ENCODE results near the gene CHCHD5.
"Not testable (repeated sequence)": the region's sequence is repeated elsewhere in the genome, so short reads cannot be mapped to it uniquely, and the experiment has no call there.

The CHCHD5 gene

GRCh38 chr2:112584134-112584890, at the start of gene CHCHD5:
CHCHD5 (plus strand) TSS chr2:112584609; CDS start chr2:112584648, 39 bp downstream.
- TF ChIP-seq CTCF (IDR thresholded peaks at IDR 0.05; ENCODE audit: insufficient read depth, low read depth, low read length, missing control alignments), result no peak

GRCh38 chr2:112534826-112535225, 49.6 kb upstream of the CHCHD5 start:
- no peak overlapping the region for H3K4me3 ChIP-seq (ENCODE audit: low read depth, low read length)
- DNase-seq (ENCODE audit: low read depth), result no peak
- TF ChIP-seq CTCF (IDR thresholded peaks at IDR 0.05; ENCODE audit: insufficient read depth, low read depth, low read length, missing control alignments), result no peak

More at GRCh38 chr2:112584134-112584890, at the start of gene CHCHD5:
- DNase-seq (ENCODE audit: low read depth), result peak; percentile 98
- H3K4me3 ChIP-seq (ENCODE audit: low read depth, low read length), result peak within 1 kb of the TSS; percentile 90

GRCh38 chr2:112536665-112537064, 47.7 kb upstream of the CHCHD5 start:
- DNase-seq (ENCODE audit: low read depth), result not testable (repeated sequence)

GRCh38 chr2:112539306-112539705, 45.1 kb upstream of the CHCHD5 start:
- no peak for TF ChIP-seq CTCF (IDR thresholded peaks at IDR 0.05; ENCODE audit: insufficient read depth, low read depth, low read length, missing control alignments)
- DNase-seq (ENCODE audit: low read depth), result no peak
- no peak overlapping the region for H3K4me3 ChIP-seq (ENCODE audit: low read depth, low read length)

More at GRCh38 chr2:112536665-112537064, 47.7 kb upstream of the CHCHD5 start:
- not testable (repeated sequence) for H3K4me3 ChIP-seq (ENCODE audit: low read depth, low read length)

- TF ChIP-seq CTCF (IDR thresholded peaks at IDR 0.05; ENCODE audit: insufficient read depth, low read depth, low read length, missing control alignments), result no peak
- H3K4me3 ChIP-seq (ENCODE audit: low read depth, low read length), result peak overlapping the region; percentile 75
- no peak for DNase-seq (ENCODE audit: low read depth)
These were observed 43.5 kb upstream of the CHCHD5 start for GRCh38 chr2:112540906-112541305.

- DNase-seq (ENCODE audit: low read depth), result peak; percentile 82
- no peak for TF ChIP-seq CTCF (IDR thresholded peaks at IDR 0.05; ENCODE audit: insufficient read depth, low read depth, low read length, missing control alignments)
- H3K4me3 ChIP-seq (ENCODE audit: low read depth, low read length), result peak overlapping the region; percentile 75
These were observed 42.9 kb upstream of the CHCHD5 start for GRCh38 chr2:112541315-112542122.

All from GM12865 (cell line).